Vagina (tissue), 2 donors: ENCODE results near the gene STXBP6. TPM values are rescaled to one million over a fixed set of nuclear protein-coding genes. Genes with fewer than 3 reads are reported as not detected.

Experiments used
- DNase-seq, 2 donors: peaks; one replicate each; pipeline ENCODE4 v3.0.0-alpha.2; 2017; ENCODE audit errors: extremely low spot score in 2 of 2
- H3K27ac ChIP-seq: fragments of 200-600 bp; sonication (generic); one replicate; pipeline ENCODE4 v1.5.1; 2019
- H3K27me3 ChIP-seq: fragments of 200-600 bp; sonication (generic); one replicate; pipeline ENCODE4 v1.5.1; 2019
- H3K36me3 ChIP-seq, 2 donors: fragments of 200-600 bp; sonication (generic); one replicate each; pipeline ENCODE4 v1.5.1; 2017 to 2019
- H3K4me1 ChIP-seq: fragments of 200-600 bp; sonication (generic); one replicate; pipeline ENCODE4 v1.5.1; 2019
- H3K4me3 ChIP-seq, 2 donors: fragments of 200-600 bp; sonication (generic); 1 replicate in 1 of 2; 2 replicates in 1 of 2; pipeline ENCODE4 v1.5.1; 2016 to 2019
- H3K9me3 ChIP-seq: fragments of 200-600 bp; sonication (generic); one replicate; pipeline ENCODE4 v1.5.1; 2019
- CTCF ChIP-seq, 3 experiments: fragments of 450-650 bp in 2 of 3; fragments of 200-600 bp in 1 of 3; sonication (generic) in 1 of 3; IDR thresholded peaks; one replicate each; pipeline ENCODE4 v1.5.1; 2017 to 2019; ENCODE audit warnings: antibody characterized with exemption in 3 of 3, mild to moderate bottlenecking in 2 of 3, moderate library complexity in 2 of 3
- POLR2A ChIP-seq, 2 donors: fragments of 450-650 bp; IDR thresholded peaks; one replicate each; pipeline ENCODE4 v1.6.1; 2017; ENCODE audit warnings: antibody characterized with exemption in 2 of 2, mild to moderate bottlenecking in 2 of 2, moderate library complexity in 2 of 2
- POLR2AphosphoS5 ChIP-seq, 2 donors: sonication (generic); formaldehyde crosslinking; IDR thresholded peaks; one replicate each; pipeline ENCODE4 v1.9.0; 2017; ENCODE audit warnings: antibody characterized with exemption in 2 of 2, mild to moderate bottlenecking in 2 of 2, low read depth in 1 of 2; ENCODE audit not compliant: insufficient read depth in 1 of 2
- intact Hi-C: fragments of 100-400 bp; cut with DNase I; formaldehyde crosslinking; loops from one replicate; pipeline ENCODE4 v1.15.1; 2023
- total RNA-seq: library from RNA; depleted of rRNA; stranded (reverse); fragments of >200 nt; gene quantifications from one replicate; pipeline ENCODE4 v1.2.3, GENCODE V29; 2016

STXBP6 gene
- total RNA-seq, 1 donor from 2014 or later: 4.4 TPM

GRCh38 chr14:24954700-24955037 lies 95.3 kb downstream of the STXBP6 start:
- H3K4me1 ChIP-seq: peaks cover 22% of the 10 kb centered on the region
- TF ChIP-seq POLR2A (IDR thresholded peaks at IDR 0.05) (no peak), POLR2AphosphoS5 (IDR thresholded peaks at IDR 0.05; ENCODE audit: insufficient read depth in 1 of 2, low read depth in 1 of 2) (no peak), CTCF (IDR thresholded peaks at IDR 0.05) (no peak)
- no peak overlapping the region for H3K27ac ChIP-seq
- H3K27me3 ChIP-seq: no peaks in the 10 kb centered on the region
- H3K9me3 ChIP-seq: no peaks in the 10 kb centered on the region
- no peak for DNase-seq
- no peak overlapping the region for H3K4me3 ChIP-seq
- no peaks in the 10 kb centered on the region for H3K36me3 ChIP-seq
- intact Hi-C loops: no loop called here

GRCh38 chr14:24954037-24954699 lies 95.8 kb downstream of the STXBP6 start:
- no peak overlapping the region for H3K27ac ChIP-seq
- no peak overlapping the region for H3K4me3 ChIP-seq
- DNase-seq: no peak
- TF ChIP-seq POLR2A (IDR thresholded peaks at IDR 0.05): no peak
- no peak for TF ChIP-seq POLR2AphosphoS5 (IDR thresholded peaks at IDR 0.05; ENCODE audit: insufficient read depth in 1 of 2, low read depth in 1 of 2)
- no peak for TF ChIP-seq CTCF (IDR thresholded peaks at IDR 0.05)
- H3K36me3 ChIP-seq: no peaks in the 10 kb centered on the region
- intact Hi-C loops: no loop called here
- no peaks in the 10 kb centered on the region for H3K9me3 ChIP-seq
- no peaks in the 10 kb centered on the region for H3K27me3 ChIP-seq
- peaks cover 17% of the 10 kb centered on the region for H3K4me1 ChIP-seq

- H3K9me3 ChIP-seq: no peaks in the 10 kb centered on the region
Measured at GRCh38 chr14:24952851-24953666, 96.9 kb downstream of the STXBP6 start.

DNA sequence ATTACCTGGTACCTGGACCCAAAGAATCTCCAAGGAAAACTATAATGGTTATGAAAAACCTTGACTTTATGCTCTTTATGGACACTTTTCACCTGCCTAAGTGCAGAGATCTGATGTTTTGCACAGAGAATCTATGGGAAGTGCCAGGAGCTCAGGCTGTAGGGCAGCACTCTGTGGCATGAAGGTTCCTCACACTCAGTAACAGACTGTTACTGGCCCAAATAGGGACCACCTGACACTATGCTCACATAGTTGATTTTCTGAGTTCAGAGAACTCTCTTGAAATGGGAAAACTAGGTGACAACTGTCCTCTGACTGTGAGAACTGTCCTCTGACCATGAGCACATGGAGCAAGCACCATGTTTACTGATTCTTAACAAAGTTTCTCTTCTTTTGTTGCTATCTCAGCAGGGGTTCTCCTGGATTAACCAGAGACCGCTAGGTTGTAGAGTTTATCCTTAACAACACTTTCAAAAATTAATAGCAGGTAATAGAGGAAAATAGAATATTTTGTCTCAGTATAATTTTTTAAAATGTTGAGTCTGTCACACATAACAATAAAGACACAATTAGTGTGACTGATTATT lies 101.6 kb downstream of the STXBP6 start:
- TF ChIP-seq CTCF (IDR thresholded peaks at IDR 0.05) (no peak), POLR2A (IDR thresholded peaks at IDR 0.05) (no peak), POLR2AphosphoS5 (IDR thresholded peaks at IDR 0.05; ENCODE audit: insufficient read depth in 1 of 2, low read depth in 1 of 2) (no peak)
- intact Hi-C loops: no loop called here

More at GRCh38 chr14:24952851-24953666, 96.9 kb downstream of the STXBP6 start:
- Histone ChIP-seq H3K36me3 (no peaks in the 10 kb centered on the region), H3K4me3 (no peak overlapping the region), H3K4me1 (peaks cover 6% of the 10 kb centered on the region), H3K27ac (no peak overlapping the region), H3K27me3 (no peaks in the 10 kb centered on the region)
- DNase-seq: no peak
- TF ChIP-seq CTCF (IDR thresholded peaks at IDR 0.05) (no peak), POLR2AphosphoS5 (IDR thresholded peaks at IDR 0.05; ENCODE audit: insufficient read depth in 1 of 2, low read depth in 1 of 2) (no peak), POLR2A (IDR thresholded peaks at IDR 0.05) (no peak)
- intact Hi-C loops: no loop called here

More for the DNA sequence above, 101.6 kb downstream of the STXBP6 start:
- Histone ChIP-seq H3K36me3 (no peaks in the 10 kb centered on the region), H3K9me3 (no peaks in the 10 kb centered on the region), H3K4me3 (no peak overlapping the region), H3K27me3 (no peaks in the 10 kb centered on the region), H3K27ac (no peak overlapping the region), H3K4me1 (no peaks in the 10 kb centered on the region)
- DNase-seq: no peak
